Fibroblast of skin of right quadriceps (primary cell): ENCODE results near the gene ERC2.
"Not testable (repeated sequence)": the region's sequence is repeated elsewhere in the genome, so short reads cannot be mapped to it uniquely, and the experiment has no call there.

Source experiments
- DNase-seq: peaks from one replicate; pipeline ENCODE4 v3.0.0-alpha.2; 2013

The ERC2 gene

DNA sequence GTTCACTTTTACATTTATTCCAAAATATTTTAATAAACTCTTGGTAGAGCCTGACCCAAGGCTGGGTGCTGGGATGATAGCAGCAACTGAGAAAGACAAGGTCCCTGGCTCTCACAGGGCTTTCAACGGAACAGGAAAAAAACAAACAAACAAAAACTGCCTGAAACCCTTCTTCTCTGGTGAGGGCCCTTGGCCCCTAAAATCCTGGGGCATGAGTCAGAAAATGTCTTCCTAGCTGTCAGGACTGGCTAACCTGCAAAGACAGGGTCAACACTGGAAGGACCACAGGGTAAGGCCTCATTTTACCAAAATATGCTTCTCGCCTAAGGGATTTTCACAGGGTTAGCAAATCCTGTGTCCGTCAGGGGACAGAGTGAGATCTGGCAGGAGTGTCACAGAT lies 935.5 kb downstream of the ERC2 start:
- no peak for DNase-seq

DNA sequence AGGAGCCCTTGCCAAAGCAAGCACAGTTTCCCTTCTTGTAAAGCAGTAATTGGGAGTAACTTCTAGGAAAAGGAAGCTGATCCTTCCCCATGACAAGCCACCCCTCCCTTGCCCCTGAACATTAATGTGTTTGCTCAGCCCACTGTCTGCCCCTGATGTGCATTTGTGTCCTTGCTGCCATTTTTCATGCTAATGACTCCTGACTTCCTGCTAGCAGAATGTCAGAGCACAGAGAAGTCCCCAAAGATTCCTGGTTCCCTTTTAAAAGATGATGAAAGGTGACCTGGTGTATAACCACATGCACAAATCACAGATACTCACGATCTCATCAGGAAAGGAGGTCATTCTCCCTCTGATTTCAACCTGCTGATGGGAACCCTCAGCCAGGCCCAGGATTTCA lies 936.9 kb downstream of the ERC2 start:
- no peak for DNase-seq

GRCh38 chr3:55527361-55527760 lies 940.9 kb downstream of the ERC2 start:
- no peak for DNase-seq

- no peak for DNase-seq
These were observed 941.8 kb downstream of the ERC2 start for GRCh38 chr3:55526332-55527030.

DNA sequence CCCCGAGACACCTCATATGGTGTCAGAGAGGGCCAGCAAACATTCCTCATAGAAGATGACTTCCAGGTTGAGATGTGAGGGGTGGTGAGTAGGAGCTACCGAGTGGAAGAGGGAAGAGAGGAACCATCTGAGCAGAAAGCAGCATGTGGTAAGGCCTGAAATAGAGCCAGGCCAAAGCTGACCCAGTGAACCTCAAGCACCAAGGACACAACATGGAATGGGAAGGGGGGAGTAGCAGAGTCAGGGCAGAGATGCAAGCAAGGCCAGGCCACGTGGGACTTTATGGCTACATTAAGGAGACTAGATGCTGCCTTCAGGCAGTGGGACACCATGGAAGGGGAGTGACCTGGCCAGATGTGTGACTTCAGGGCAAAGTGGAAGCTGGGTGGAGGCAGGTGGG lies 942.8 kb downstream of the ERC2 start:
- DNase-seq, result no peak

DNA sequence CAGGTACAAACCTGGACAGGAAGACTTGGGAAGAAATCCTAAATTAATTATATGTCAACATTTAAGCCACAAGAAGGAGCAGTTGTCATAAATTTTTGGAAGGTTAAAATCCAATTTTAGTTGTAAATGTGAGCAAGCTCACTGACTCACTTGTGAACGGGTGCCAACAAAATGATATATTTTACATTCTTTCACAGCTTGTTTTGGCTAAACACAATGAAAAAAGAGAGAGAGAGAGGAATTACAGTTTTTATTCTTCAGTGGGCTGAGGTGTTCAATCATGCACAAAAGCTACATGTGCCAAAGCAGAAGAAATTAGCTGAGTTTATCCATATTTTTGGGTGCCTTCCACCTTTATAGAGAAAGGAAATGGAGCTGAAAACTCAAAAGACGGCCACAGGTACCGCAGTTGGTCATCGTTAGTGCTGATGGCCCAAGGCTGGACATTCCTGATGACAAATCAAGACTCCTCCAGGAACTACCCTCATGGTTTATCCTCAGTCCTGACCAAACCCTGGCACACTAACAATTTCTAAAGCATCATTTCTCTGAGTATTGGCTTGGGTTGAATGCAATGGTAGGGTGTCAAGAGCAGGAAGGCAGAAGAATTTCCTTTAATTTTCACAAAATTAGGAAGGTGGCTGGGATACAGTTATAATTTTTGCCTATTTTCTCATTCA lies 943.6 kb downstream of the ERC2 start:
- peak; percentile 84 for DNase-seq

DNA sequence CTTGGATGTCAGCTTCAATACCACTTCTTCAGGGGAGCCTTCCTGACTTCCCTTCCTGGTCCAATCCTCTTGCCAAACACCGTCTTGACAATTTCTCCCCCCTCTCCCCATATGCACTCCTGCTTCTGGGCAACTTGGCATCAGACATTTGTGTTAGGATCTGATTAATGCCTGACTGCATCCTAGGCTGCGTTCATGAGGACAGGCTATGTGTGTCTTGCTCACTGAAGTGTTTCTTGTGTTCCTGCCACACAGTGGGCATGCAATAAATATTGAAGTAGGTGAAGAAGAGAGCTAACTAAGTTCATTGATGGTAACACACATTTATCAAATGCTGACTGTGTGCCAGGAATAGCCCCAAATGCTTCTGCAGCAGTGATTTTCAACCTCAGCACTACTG lies 944.8 kb downstream of the ERC2 start:
- no peak for DNase-seq

DNA sequence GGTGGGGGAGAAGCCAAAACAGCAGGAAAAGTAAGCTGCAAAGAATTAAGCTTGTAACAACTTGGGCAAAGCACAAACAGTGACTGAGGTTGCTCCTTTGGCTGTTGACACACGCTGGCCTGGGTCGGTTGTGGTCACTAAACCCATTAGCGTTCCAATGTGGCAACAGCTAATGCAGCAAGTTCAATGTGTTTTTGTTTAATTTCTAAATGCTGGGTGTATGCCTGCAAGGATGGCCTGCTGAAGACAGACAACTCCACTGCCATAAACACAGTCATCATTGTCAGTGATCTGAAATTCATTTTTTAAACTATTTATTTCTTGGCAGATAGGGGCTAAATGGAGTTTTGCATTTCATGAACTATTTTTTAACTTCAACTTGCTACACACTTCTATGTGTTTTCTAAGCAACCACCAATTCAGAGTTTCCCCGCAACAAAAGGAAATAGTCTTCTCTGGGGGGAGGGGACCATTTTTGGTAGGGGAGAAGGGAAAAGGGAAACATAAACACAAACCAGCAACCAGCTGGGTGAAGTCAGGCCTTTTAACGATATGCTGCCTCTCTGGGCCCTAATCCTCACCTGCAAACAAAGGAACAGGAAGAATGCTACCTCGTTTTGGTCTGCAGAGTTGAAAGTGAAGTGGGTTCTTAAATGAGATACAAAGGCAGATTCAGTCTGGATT lies 946.4 kb downstream of the ERC2 start:
- peak; percentile 86 for DNase-seq

DNA sequence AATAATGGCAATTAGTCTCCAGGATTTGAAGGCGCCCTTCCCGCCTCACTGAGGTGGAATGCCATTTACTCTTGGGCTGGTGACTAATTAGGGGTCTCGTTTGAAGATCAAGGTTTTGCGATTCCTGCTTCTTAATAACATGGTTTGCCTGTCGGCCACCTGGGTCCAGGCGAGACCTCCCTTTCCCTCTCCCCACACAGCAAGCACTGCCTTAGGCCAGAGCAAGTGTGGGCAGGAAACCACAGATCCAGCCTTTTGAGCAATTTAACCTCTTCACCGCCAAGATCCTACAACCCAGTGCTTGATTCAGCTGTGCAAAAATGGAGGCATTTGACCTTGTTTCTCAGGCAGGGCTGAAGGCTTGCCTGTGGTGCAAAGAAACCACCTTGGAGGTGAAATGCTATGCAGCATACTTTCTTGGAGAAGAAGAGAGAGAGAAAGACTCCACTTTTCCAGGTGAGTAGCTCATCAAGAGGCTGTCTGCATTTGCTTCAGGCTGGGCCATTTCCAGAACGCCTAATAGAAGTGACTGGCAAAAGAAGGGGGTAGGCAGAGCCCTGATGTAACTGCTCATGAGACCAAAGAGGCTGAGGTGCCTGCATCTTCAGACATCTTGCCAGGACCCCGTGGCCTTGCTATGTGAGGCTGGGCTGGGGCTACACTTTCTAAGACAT lies 947.1 kb downstream of the ERC2 start:
- no peak for DNase-seq

DNA sequence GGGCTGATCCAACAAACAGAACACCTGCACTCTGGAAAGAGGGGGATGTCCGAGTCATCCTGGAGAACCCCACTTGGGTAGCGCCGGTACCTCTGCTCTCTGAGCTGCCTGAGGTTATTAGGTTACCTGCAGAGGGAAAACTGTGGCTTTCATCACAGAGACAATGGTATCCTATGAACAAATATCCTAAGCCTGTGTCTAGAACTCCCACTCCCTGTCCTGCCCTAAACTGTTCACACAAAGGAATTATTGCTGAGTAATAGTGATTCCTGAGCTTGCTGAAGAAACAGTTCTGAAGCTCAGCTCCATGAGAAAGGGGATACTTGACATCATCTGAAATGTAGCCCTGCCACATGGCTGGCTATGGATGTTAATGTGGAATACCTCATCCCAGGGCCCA lies 949.2 kb downstream of the ERC2 start:
- DNase-seq, result peak; percentile 69

GRCh38 chr3:55518451-55518850 lies 949.8 kb downstream of the ERC2 start:
- peak; percentile 81 for DNase-seq

GRCh38 chr3:55516392-55517030 lies 951.8 kb downstream of the ERC2 start:
- no peak for DNase-seq

- no peak for DNase-seq
These were observed 952.6 kb downstream of the ERC2 start for GRCh38 chr3:55515550-55516246.

DNA sequence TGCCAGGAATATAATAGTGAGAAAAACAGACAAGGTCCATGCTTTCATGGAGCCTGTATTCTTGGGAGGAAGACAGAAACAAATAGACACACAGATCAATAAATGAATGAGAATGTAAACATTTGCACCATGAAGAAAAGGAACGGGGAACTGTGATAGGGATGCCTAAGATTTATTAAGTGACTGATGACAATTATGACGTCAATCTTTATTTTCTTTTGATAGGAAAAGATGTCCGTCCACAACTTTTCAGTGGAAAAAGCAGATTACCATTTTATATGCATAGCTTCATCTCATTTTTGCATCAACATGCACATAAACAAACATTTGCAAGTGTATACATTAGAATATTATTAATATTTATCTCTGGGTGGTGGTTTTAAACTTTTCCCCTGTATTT lies 953.3 kb downstream of the ERC2 start:
- no peak for DNase-seq

DNA sequence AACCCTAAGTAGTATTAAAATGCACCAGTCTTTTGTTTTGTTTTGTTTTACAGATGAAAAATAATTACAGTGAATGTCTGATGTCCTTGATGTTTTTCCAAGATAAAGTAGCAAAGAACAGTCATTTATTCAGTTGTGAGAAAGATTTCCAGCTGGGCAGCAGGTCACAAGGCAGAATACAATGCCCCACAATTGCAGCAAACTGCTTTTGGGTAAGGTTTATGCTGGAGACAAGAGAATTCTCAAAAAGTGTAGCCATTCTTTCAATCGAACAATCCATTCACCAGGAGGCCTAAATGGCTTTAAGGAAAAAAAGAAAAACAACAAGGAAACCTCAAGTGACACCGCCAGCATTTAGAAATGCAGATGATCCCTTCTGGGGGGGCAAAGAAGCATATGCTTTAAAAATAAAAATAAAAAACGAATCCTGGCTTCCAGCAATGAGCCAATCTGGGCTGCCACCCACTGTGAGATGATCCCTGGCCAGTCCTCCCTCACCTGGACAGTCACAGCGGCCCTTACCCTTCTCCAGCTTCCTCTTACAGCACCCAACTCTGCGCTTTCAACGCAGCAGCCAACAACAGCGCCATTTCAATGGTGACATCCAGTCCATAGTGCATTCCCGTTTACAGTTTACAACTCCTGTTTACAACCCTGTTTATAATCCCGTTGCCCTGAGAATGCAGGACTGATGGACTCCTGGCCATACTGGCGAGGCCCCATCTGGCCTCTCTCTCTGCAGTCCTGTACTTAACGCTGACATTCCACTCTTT lies 955.5 kb downstream of the ERC2 start:
- DNase-seq, result no peak

DNA sequence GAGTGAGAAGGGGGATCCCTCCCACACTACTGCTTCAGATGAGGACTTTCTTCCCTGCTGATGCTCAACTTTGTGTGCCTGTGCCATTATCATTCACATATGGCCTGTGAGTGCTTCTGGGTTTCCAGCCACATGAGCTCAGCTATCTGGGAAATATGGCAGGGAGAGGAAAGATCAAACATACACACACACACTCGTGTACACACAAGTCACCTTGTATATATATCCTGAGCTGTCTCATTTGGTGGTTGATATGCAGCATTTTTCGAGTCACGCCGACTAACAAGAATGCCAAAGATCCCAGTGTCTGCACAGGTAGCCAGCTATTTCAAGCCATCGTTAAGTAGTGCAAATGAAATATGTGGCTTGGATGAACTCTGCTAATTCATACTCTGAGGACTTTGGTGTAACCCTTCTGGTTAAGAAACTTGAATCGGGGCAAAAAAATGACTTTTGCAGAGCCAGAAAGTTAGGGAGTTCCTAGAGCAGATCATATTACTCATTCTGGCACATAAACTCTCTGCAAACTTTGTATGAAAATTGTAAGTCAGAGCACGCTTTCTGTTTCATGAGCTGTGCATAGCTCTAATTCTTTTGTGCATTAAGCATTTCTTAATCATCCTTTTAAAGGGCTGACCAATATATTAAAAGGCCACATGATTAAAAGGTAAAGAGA lies 956.2 kb downstream of the ERC2 start:
- DNase-seq, result peak; percentile 80

DNA sequence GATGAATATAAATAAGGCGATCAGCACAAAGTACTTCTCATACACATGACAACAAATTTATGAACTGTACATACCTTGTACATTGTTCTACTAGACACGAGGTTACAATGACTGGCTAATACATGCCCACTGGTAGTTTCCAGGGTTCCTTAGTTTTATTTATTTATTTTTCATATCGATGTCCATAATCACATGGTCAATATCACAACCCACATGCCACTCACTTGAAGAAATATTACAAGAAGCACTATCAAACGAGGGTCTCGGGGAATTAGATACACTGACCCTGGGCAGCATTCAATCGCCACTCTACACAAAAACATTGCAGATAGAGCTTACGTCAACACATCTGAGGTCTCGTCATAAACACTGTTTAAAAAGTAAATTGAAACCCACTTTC lies 959.9 kb downstream of the ERC2 start:
- no peak for DNase-seq

GRCh38 chr3:55507808-55508207 lies 960.5 kb downstream of the ERC2 start:
- DNase-seq, result no peak

GRCh38 chr3:55505776-55506175 lies 962.5 kb downstream of the ERC2 start:
- DNase-seq, result no peak

- not testable (repeated sequence) for DNase-seq
These were observed 963.2 kb downstream of the ERC2 start for GRCh38 chr3:55505102-55505501.

- DNase-seq, result no peak
These were observed 966.4 kb downstream of the ERC2 start for GRCh38 chr3:55501905-55502304.
